ENCODE results near the gene RFESD. TPM values are rescaled to one million over a fixed set of nuclear protein-coding genes. Genes with fewer than 3 reads are reported as not detected.

The RFESD gene
- total RNA-seq, 1 donor from 2014 or later, result 0.34 TPM

Other genes with a start within 250 kb of the RFESD start
- 117 and 119 TPM in 2 replicates for gene SKIC3, start 91.8 kb upstream of the RFESD start, total RNA-seq
- 2.7 TPM in 2 replicates for gene ARSK, start 91.7 kb upstream of the RFESD start, total RNA-seq
- gene GPR150, start 26.7 kb upstream of the RFESD start, total RNA-seq, result 0.05 and 0.17 TPM in 2 replicates
- gene SPATA9, start 36.2 kb downstream of the RFESD start, total RNA-seq, result not detected in 2 replicates
- 27.6 and 30.3 TPM in 2 replicates for gene RHOBTB3, start 84.6 kb downstream of the RFESD start, total RNA-seq
- gene GLRX, start 175.9 kb downstream of the RFESD start, total RNA-seq, result 18.3 and 26.0 TPM in 2 replicates

Measured in dermis blood vessel endothelial cell (primary cell).